ENCODE data around the gene FBXW12. TPM values are rescaled to one million over a fixed set of nuclear protein-coding genes. Genes with fewer than 3 reads are reported as not detected.
"Not testable (repeated sequence)": the region's sequence is repeated elsewhere in the genome, so short reads cannot be mapped to it uniquely, and the experiment has no call there.

FBXW12 gene
- total and polyA plus RNA-seq, 2 donors (not counting 3 experiments of a cell fraction or from before 2014, with no cell fraction given) = not detected

DNA sequence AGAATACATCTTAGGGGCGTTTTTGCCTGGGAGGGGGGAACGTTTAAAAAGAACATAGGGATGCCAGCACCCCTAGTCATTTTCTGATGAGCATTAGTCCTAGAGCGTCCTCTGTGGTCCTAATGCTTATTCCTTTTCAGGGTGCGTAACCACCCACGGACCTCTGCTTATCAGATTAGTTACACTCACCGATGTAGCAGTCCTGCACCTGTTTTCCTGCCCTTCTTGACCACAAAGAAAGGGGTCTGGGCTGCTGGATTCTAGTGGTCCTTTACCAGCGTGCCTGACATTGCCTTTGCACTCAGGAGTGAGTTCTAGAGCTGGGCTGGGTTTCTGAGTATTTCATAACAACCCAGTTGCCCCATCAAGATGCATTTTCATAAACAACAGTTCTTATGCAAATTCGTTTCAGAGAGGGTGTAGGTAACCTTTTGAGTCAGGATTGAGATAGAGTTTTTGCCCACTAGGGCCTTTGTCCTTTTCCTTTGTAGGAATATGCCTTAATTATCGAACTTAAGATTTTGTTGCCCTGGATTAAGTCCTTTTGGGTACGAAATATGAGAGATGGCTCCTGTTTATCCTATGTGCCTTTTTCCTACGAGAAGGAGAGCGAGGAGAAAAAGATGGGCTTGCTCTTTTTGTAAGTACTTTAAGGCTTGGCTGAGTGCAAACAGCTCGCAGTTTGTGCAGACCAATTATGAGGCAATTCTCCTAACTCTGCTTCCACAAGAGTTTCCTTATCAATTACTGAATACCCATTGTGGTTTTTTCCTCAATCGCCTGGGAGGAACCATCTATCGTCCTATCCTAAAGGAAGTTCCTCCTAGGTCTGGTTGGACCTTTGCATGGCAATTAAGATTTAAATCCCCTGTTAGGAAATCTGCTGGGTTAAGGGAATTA lies 38.4 kb upstream of the FBXW12 start, which contains the start of gene SPINK8:
Gene SPINK8, minus strand, starts transcription at position 316 of the 900 bp plus-strand sequence. CDS start 5,320 bp downstream, outside the sequence.
- dilution Hi-C loops (cut with MboI; ENCODE audit: extremely low pct_ligation_motif_present, low sequenced_read_pairs); H3K9ac ChIP-seq (replicated peaks; ENCODE audit: extremely low read depth, insufficient read depth, low read length); intact Hi-C loops (cut with micrococcal nuclease): not testable (repeated sequence)

GRCh38 chr3:48334605-48335004 lies 37.4 kb upstream of the FBXW12 start:
- TF ChIP-seq POLR2AphosphoS5 (IDR thresholded peaks at IDR 0.05; ENCODE audit: insufficient read depth, low read depth, low read length) = no peak
- no peak for TF ChIP-seq FOS (IDR thresholded peaks at IDR 0.05; ENCODE audit: borderline replicate concordance, insufficient read depth, low read length)
- TF ChIP-seq, protein P1, sequence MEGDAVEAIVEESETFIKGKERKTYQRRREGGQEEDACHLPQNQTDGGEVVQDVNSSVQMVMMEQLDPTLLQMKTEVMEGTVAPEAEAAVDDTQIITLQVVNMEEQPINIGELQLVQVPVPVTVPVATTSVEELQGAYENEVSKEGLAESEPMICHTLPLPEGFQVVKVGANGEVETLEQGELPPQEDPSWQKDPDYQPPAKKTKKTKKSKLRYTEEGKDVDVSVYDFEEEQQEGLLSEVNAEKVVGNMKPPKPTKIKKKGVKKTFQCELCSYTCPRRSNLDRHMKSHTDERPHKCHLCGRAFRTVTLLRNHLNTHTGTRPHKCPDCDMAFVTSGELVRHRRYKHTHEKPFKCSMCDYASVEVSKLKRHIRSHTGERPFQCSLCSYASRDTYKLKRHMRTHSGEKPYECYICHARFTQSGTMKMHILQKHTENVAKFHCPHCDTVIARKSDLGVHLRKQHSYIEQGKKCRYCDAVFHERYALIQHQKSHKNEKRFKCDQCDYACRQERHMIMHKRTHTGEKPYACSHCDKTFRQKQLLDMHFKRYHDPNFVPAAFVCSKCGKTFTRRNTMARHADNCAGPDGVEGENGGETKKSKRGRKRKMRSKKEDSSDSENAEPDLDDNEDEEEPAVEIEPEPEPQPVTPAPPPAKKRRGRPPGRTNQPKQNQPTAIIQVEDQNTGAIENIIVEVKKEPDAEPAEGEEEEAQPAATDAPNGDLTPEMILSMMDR (IDR thresholded peaks at IDR 0.05; ENCODE audit: extremely low read depth in 1 of 2, insufficient read depth in 1 of 2, low read depth in 1 of 2, low read length in 2 of 2) = no peak
- no peak for TF ChIP-seq MAX (IDR thresholded peaks at IDR 0.05; ENCODE audit: insufficient read depth, insufficient read length)
- no peak for TF ChIP-seq EZH2 (IDR thresholded peaks at IDR 0.05; ENCODE audit: borderline replicate concordance, low read depth, low read length, severe bottlenecking)
- TF ChIP-seq POLR2A (IDR thresholded peaks at IDR 0.05; ENCODE audit: low read depth, low read length) = no peak
- no peak for TF ChIP-seq MYC (IDR thresholded peaks at IDR 0.05; ENCODE audit: low read depth, low read length)
- TF ChIP-seq GATA2 (IDR thresholded peaks at IDR 0.05; ENCODE audit: insufficient read depth, insufficient read length, low read depth, low read length) = no peak
- no peak for TF ChIP-seq JUN (IDR thresholded peaks at IDR 0.05; ENCODE audit: borderline replicate concordance, insufficient read depth, insufficient read length, low read depth)
- POLR2A ChIA-PET = no interaction called here
- intact Hi-C loops (cut with micrococcal nuclease) = no loop called here
- no TSS peak for BruUV-seq (replicated peaks)
- Histone ChIP-seq H3K9me3 (replicated peaks; ENCODE audit: control insufficient read depth, insufficient read depth, low read length) (no peaks in the 10 kb centered on the region), H3K9me1 (replicated peaks; ENCODE audit: control insufficient read depth, extremely low read depth, insufficient read depth, low read length) (no peaks in the 10 kb centered on the region), H3K4me2 (ENCODE audit: insufficient read depth, low read length) (no peak overlapping the region), H3K4me1 (ENCODE audit: control insufficient read depth, extremely low read depth, insufficient read depth, low read length) (no peaks in the 10 kb centered on the region), H2AFZ (ENCODE audit: low read depth, low read length) (no peak overlapping the region), H3K27ac (ENCODE audit: insufficient read depth, low read depth, low read length) (no peak overlapping the region), H3K79me2 (ENCODE audit: control insufficient read depth, insufficient read depth, low read length) (no peaks in the 10 kb centered on the region), H3K9ac (replicated peaks; ENCODE audit: extremely low read depth, insufficient read depth, low read length) (no peak overlapping the region), H4K20me1 (replicated peaks; ENCODE audit: control insufficient read depth, extremely low read depth, insufficient read depth, low read length) (no peaks in the 10 kb centered on the region), H3K27me3 (ENCODE audit: control insufficient read depth in 2 of 2, insufficient read depth in 2 of 2, low read length in 2 of 2) (peaks cover 15 to 16% of the 10 kb centered on the region in 2 experiments), H3K4me3 (replicated peaks in 1 of 3; ENCODE audit: insufficient read depth in 1 of 3, low read depth in 1 of 3, low read length in 3 of 3) (no peak overlapping the region), H3K36me3 (ENCODE audit: control insufficient read depth in 2 of 2, extremely low read depth in 1 of 2, insufficient read depth in 2 of 2, low read length in 2 of 2) (no peaks in the 10 kb centered on the region)
- no peak for FAIRE-seq
- dilution Hi-C loops (cut with MboI; ENCODE audit: extremely low pct_ligation_motif_present, low sequenced_read_pairs) = no loop called here
- CTCF ChIA-PET = interaction anchor here (0.9 kb wide), 1 partner anchor 102 kb away, joined by 3 read pairs; no protein-coding TSS in a partner anchor
- DNase-seq (ENCODE audit: low read depth, low spot score) = no peak

More for the DNA sequence above, 38.4 kb upstream of the FBXW12 start, which contains the start of gene SPINK8:
- H3K4me1 ChIP-seq (ENCODE audit: control insufficient read depth, extremely low read depth, insufficient read depth, low read length); BruUV-seq (replicated peaks); H3K27ac ChIP-seq (ENCODE audit: insufficient read depth, low read depth, low read length); FAIRE-seq; H2AFZ ChIP-seq (ENCODE audit: low read depth, low read length); H3K4me2 ChIP-seq (ENCODE audit: insufficient read depth, low read length); H3K36me3 ChIP-seq (ENCODE audit: control insufficient read depth in 2 of 2, extremely low read depth in 1 of 2, insufficient read depth in 2 of 2, low read length in 2 of 2); DNase-seq (ENCODE audit: low read depth, low spot score); H3K4me3 ChIP-seq (replicated peaks in 1 of 3; ENCODE audit: insufficient read depth in 1 of 3, low read depth in 1 of 3, low read length in 3 of 3); H4K20me1 ChIP-seq (replicated peaks; ENCODE audit: control insufficient read depth, extremely low read depth, insufficient read depth, low read length); H3K9me3 ChIP-seq (replicated peaks; ENCODE audit: control insufficient read depth, insufficient read depth, low read length); H3K79me2 ChIP-seq (ENCODE audit: control insufficient read depth, insufficient read depth, low read length); H3K9me1 ChIP-seq (replicated peaks; ENCODE audit: control insufficient read depth, extremely low read depth, insufficient read depth, low read length): not testable (repeated sequence)
- POLR2A ChIA-PET = interaction anchor here (0.6 kb wide), 1 partner anchor 93 kb away, joined by 7 read pairs; the partner anchor contains the start of gene ZNF589
- H3K27me3 ChIP-seq (ENCODE audit: control insufficient read depth in 2 of 2, insufficient read depth in 2 of 2, low read length in 2 of 2) = peaks cover 17 to 20% of the 10 kb centered on the region in 2 experiments
- CTCF ChIA-PET = interaction anchor here (0.9 kb wide), 1 partner anchor 103 kb away, joined by 3 read pairs; no protein-coding TSS in a partner anchor
